MCF 10A (cell line): ENCODE results near the gene ZMYND12. TPM values are rescaled to one million over a fixed set of nuclear protein-coding genes. Genes with fewer than 3 reads are reported as not detected.

ENCODE experiments used
- BruUV-seq: library from RNA; stranded (reverse); fragments of 400-500 nt; replicated peaks from 2 replicates; lab custom pipeline; 2021; lab: Mats Ljungman, UMichigan
- CTCF ChIA-PET: fragments of 300-600 bp; sonication (Branson Sonifier 250); formaldehyde crosslinking; extraction: SDS; loops from one replicate; lab custom pipeline; 2021; ENCODE audit warnings: antibody characterized with exemption, inconsistent platforms; lab: Yijun Ruan, JAX
- POLR2A ChIA-PET: fragments of 300-600, 350-650 bp; sonication (Branson Sonifier 250); formaldehyde crosslinking; extraction: SDS; loops from one replicate; lab custom pipeline; 2020; ENCODE audit warnings: antibody characterized with exemption, inconsistent platforms; lab: Yijun Ruan, JAX
- DNase-seq: peaks from one replicate; pipeline ENCODE4 v3.0.0-alpha.2; 2018; ENCODE audit not compliant: unreplicated experiment
- H3K27ac Mint-ChIP-seq: one replicate; pipeline ENCODE4 v1.8.0; 2022; ENCODE audit warnings: mild to moderate bottlenecking, low read depth, mixed read lengths; ENCODE audit not compliant: unreplicated experiment
- H3K27me3 Mint-ChIP-seq: one replicate; pipeline ENCODE4 v1.8.0; 2022; ENCODE audit warnings: mixed read lengths; ENCODE audit not compliant: insufficient read depth, unreplicated experiment
- H3K36me3 Mint-ChIP-seq: one replicate; pipeline ENCODE4 v1.8.0; 2022; ENCODE audit warnings: mild to moderate bottlenecking, moderate library complexity, mixed read lengths; ENCODE audit not compliant: insufficient read depth, unreplicated experiment
- H3K4me1 Mint-ChIP-seq: one replicate; pipeline ENCODE4 v1.8.0; 2022; ENCODE audit warnings: mixed read lengths; ENCODE audit not compliant: insufficient read depth, unreplicated experiment
- H3K4me3 Mint-ChIP-seq: one replicate; pipeline ENCODE4 v1.8.0; 2022; ENCODE audit warnings: mild to moderate bottlenecking, moderate library complexity, mixed read lengths; ENCODE audit not compliant: unreplicated experiment
- H3K9me3 Mint-ChIP-seq: one replicate; pipeline ENCODE4 v1.8.0; 2022; ENCODE audit warnings: mixed read lengths; ENCODE audit not compliant: unreplicated experiment
- CTCF ChIP-seq: fragments of 200-600 bp; IDR thresholded peaks from one replicate; pipeline ENCODE4 v1.8.0; 2022; ENCODE audit warnings: antibody characterized with exemption, mild to moderate bottlenecking; ENCODE audit not compliant: unreplicated experiment
- intact Hi-C: fragments of 100-400 bp; cut with micrococcal nuclease; formaldehyde crosslinking; loops from 2 replicates; pipeline ENCODE4 v1.14.1; 2022
- total RNA-seq: library from RNA; stranded (reverse); gene quantifications from 2 replicates; pipeline ENCODE4 v1.2.3, GENCODE V29; 2022

Gene ZMYND12
- total RNA-seq, 1 experiment from 2014 or later = 0.21 TPM

- Mint-ChIP-seq H3K27ac (no peak overlapping the region), H3K4me1 (peaks cover 11% of the 10 kb centered on the region), H3K9me3 (no peaks in the 10 kb centered on the region), H3K36me3 (peaks cover 43% of the 10 kb centered on the region), H3K4me3 (no peak overlapping the region), H3K27me3 (no peaks in the 10 kb centered on the region)
- POLR2A ChIA-PET = interaction anchor here (0.8 kb wide), 1 partner anchor 127 kb away, joined by 3 read pairs; no protein-coding TSS in a partner anchor
- BruUV-seq = no TSS peak
- intact Hi-C loops = no loop called here
- TF ChIP-seq CTCF = no peak
- CTCF ChIA-PET = no interaction called here
- no peak for DNase-seq
Measured at GRCh38 chr1:42461196-42461595, 5.4 kb upstream of the ZMYND12 start.

- intact Hi-C loops = no loop called here
- peak; percentile 58 for DNase-seq
- H3K27me3 Mint-ChIP-seq = no peaks in the 10 kb centered on the region
- H3K27ac Mint-ChIP-seq = peak overlapping the region; percentile 74
- H3K36me3 Mint-ChIP-seq = peaks cover 41% of the 10 kb centered on the region
- H3K9me3 Mint-ChIP-seq = no peaks in the 10 kb centered on the region
- no peak for TF ChIP-seq CTCF
- H3K4me1 Mint-ChIP-seq = peaks cover 1% of the 10 kb centered on the region
- CTCF ChIA-PET = interaction anchor here (0.6 to 0.9 kb wide), 3 partner anchors 27 to 280 kb away, joined by 3 to 5 read pairs (median 4); no protein-coding TSS in a partner anchor
- POLR2A ChIA-PET = interaction anchor here (0.6 to 1.6 kb wide), 19 partner anchors 8 to 390 kb away, joined by 3 to 10 read pairs (median 3); partner anchors contain the start of genes FOXJ3, PPIH and ZNF691
- H3K4me3 Mint-ChIP-seq = peak overlapping the region; percentile 80
- BruUV-seq = no TSS peak
Measured at GRCh38 chr1:42456754-42457089, 900 bp upstream of the ZMYND12 start.

GRCh38 chr1:42454403-42454802 is 1.4 kb downstream of the ZMYND12 start:
- DNase-seq = no peak
- TF ChIP-seq CTCF = no peak
- H3K9me3 Mint-ChIP-seq = no peaks in the 10 kb centered on the region
- peaks cover 19% of the 10 kb centered on the region for H3K36me3 Mint-ChIP-seq
- no peaks in the 10 kb centered on the region for H3K27me3 Mint-ChIP-seq
- no peak overlapping the region for H3K27ac Mint-ChIP-seq
- CTCF ChIA-PET = interaction anchor here (0.5 kb wide), 1 partner anchor 216 kb away, joined by 5 read pairs; no protein-coding TSS in a partner anchor
- intact Hi-C loops = no loop called here
- no TSS peak for BruUV-seq
- POLR2A ChIA-PET = interaction anchor here (1.1 kb wide), 1 partner anchor 118 kb away, joined by 4 read pairs; no protein-coding TSS in a partner anchor
- H3K4me3 Mint-ChIP-seq = no peak overlapping the region
- H3K4me1 Mint-ChIP-seq = no peaks in the 10 kb centered on the region

GRCh38 chr1:42453386-42453785 is 2.4 kb downstream of the ZMYND12 start:
- no peak for DNase-seq
- ChIA-PET CTCF (no interaction called here), POLR2A (no interaction called here)
- Mint-ChIP-seq H3K4me3 (no peak overlapping the region), H3K9me3 (no peaks in the 10 kb centered on the region), H3K4me1 (no peaks in the 10 kb centered on the region), H3K36me3 (peaks cover 8% of the 10 kb centered on the region), H3K27me3 (no peaks in the 10 kb centered on the region), H3K27ac (no peak overlapping the region)
- no peak for TF ChIP-seq CTCF
- intact Hi-C loops = no loop called here
- no TSS peak for BruUV-seq
